Upper lobe of left lung (tissue), 4 donors: ENCODE results near the gene IGFL1.

Experiments
- POLR2A ChIP-seq, 4 donors: fragments of 450-650 bp; IDR thresholded peaks; one replicate each; pipeline ENCODE4 v1.5.1; 2016 to 2017; ENCODE audit warnings: antibody characterized with exemption in 4 of 4, mild to moderate bottlenecking in 2 of 4
- POLR2AphosphoS5 ChIP-seq, 2 donors: sonication (generic); formaldehyde crosslinking; IDR thresholded peaks; one replicate each; pipeline ENCODE4 v1.5.1; 2017; ENCODE audit warnings: antibody characterized with exemption in 2 of 2
- TF ChIP-seq, protein P1 (sequence below), 6 experiments: fragments of 450-650 bp in 4 of 6; fragments of 200-600 bp in 2 of 6; sonication (generic) in 2 of 6; IDR thresholded peaks; one replicate each; pipeline ENCODE4 v1.5.1; 2016 to 2019; ENCODE audit warnings: antibody characterized with exemption in 6 of 6

DNA sequence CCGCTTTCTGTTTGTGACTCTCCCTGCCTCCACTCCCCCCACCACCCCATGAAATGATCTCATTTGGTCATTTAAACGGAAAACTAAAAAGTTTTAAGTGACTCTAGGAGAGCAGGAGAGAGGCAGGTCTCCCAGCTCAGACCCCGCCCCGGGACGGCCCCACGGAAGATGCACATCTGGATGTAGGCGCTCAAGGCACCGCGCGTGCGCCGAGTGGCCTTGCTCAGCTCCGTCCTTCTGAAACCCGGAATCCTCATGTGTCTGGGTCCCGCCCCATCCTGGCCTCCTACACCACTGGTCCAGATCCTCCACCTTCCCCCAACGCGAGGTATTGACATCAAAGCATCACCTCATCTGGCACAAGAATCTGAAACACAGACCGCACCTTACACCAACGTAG, 15.7 kb upstream of the IGFL1 start:
- TF ChIP-seq, protein P1, sequence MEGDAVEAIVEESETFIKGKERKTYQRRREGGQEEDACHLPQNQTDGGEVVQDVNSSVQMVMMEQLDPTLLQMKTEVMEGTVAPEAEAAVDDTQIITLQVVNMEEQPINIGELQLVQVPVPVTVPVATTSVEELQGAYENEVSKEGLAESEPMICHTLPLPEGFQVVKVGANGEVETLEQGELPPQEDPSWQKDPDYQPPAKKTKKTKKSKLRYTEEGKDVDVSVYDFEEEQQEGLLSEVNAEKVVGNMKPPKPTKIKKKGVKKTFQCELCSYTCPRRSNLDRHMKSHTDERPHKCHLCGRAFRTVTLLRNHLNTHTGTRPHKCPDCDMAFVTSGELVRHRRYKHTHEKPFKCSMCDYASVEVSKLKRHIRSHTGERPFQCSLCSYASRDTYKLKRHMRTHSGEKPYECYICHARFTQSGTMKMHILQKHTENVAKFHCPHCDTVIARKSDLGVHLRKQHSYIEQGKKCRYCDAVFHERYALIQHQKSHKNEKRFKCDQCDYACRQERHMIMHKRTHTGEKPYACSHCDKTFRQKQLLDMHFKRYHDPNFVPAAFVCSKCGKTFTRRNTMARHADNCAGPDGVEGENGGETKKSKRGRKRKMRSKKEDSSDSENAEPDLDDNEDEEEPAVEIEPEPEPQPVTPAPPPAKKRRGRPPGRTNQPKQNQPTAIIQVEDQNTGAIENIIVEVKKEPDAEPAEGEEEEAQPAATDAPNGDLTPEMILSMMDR (IDR thresholded peaks at IDR 0.05), result no peak
- no peak for TF ChIP-seq POLR2A (IDR thresholded peaks at IDR 0.05)
- TF ChIP-seq POLR2AphosphoS5 (IDR thresholded peaks at IDR 0.05), result no peak
